WTC11 (cell line): ENCODE measurements around the gene CCDC149. TPM values are rescaled to one million over a fixed set of nuclear protein-coding genes. Genes with fewer than 3 reads are reported as not detected.

ENCODE experiments used
- ATAC-seq: fragments of 200-7000 bp; cut with Tn5 transposase; 2 replicates; pipeline ENCODE4 v1.10.0; 2021; ENCODE audit warnings: mild to moderate bottlenecking, moderate library complexity
- CTCF ChIA-PET: fragments of 300-600 bp; sonication (Branson Sonifier 250); formaldehyde crosslinking; loops from one replicate; lab custom pipeline; 2021; ENCODE audit warnings: antibody characterized with exemption; lab: Charles Lee
- POLR2A ChIA-PET: fragments of 350-600 bp; sonication (Branson Sonifier 250); formaldehyde crosslinking; loops from one replicate; lab custom pipeline; 2021; ENCODE audit warnings: antibody characterized with exemption; lab: Charles Lee
- DNase-seq: peaks from one replicate; pipeline ENCODE4 v3.0.0; 2021; ENCODE audit warnings: low spot score
- H3K27ac Mint-ChIP-seq: 2 replicates; pipeline ENCODE4 v1.8.0; 2021; ENCODE audit warnings: mixed read lengths
- H3K27me3 Mint-ChIP-seq: 2 replicates; pipeline ENCODE4 v1.8.0; 2021; ENCODE audit warnings: low read depth, mild to moderate bottlenecking, moderate library complexity, mixed read lengths
- H3K36me3 Mint-ChIP-seq: 2 replicates; pipeline ENCODE4 v1.8.0; 2021; ENCODE audit warnings: mixed read lengths
- H3K4me1 Mint-ChIP-seq: 2 replicates; pipeline ENCODE4 v1.8.0; 2022; ENCODE audit warnings: mixed read lengths
- H3K4me3 Mint-ChIP-seq: 2 replicates; pipeline ENCODE4 v1.8.0; 2021; ENCODE audit warnings: mild to moderate bottlenecking, moderate library complexity, mixed read lengths
- H3K9me3 Mint-ChIP-seq: 2 replicates; pipeline ENCODE4 v1.8.0; 2021; ENCODE audit warnings: mixed read lengths
- ARID4B ChIP-seq: sonication (generic); formaldehyde crosslinking; IDR thresholded peaks from 2 replicates; pipeline ENCODE4 v1.8.0; 2023; ENCODE audit warnings: missing genetic modification reagents, mild to moderate bottlenecking, borderline replicate concordance
- E2F5 ChIP-seq: sonication (generic); formaldehyde crosslinking; IDR thresholded peaks from 2 replicates; pipeline ENCODE4 v1.8.1; 2022; ENCODE audit warnings: mild to moderate bottlenecking, moderate library complexity, missing genetic modification reagents
- ELF4 ChIP-seq: sonication (generic); formaldehyde crosslinking; IDR thresholded peaks from 2 replicates; pipeline ENCODE4 v1.8.1; 2022; ENCODE audit warnings: low read depth, mild to moderate bottlenecking, moderate library complexity, missing genetic modification reagents
- FOXP1 ChIP-seq: sonication (generic); formaldehyde crosslinking; IDR thresholded peaks from 2 replicates; pipeline ENCODE4 v1.8.0; 2022; ENCODE audit warnings: missing genetic modification reagents, mild to moderate bottlenecking, moderate library complexity, borderline replicate concordance
- FOXP4 ChIP-seq: sonication (generic); formaldehyde crosslinking; IDR thresholded peaks from 2 replicates; pipeline ENCODE4 v1.8.0; 2022; ENCODE audit warnings: mild to moderate bottlenecking, missing genetic modification reagents
- GRHL2 ChIP-seq: fragments of 250-450 bp; sonication (Bioruptor Pico); IDR thresholded peaks from 2 replicates; pipeline ENCODE4 v1.8.0; 2022; ENCODE audit warnings: mild to moderate bottlenecking, moderate library complexity; ENCODE audit not compliant: insufficient replicate concordance, severe bottlenecking
- HMGXB4 ChIP-seq: sonication (generic); formaldehyde crosslinking; IDR thresholded peaks from 2 replicates; pipeline ENCODE4 v1.8.1; 2023; ENCODE audit warnings: mild to moderate bottlenecking, moderate library complexity, missing genetic modification reagents
- MLX ChIP-seq: sonication (generic); formaldehyde crosslinking; IDR thresholded peaks from 2 replicates; pipeline ENCODE4 v1.8.1; 2023; ENCODE audit warnings: mild to moderate bottlenecking, missing genetic modification reagents, moderate library complexity
- NFATC4 ChIP-seq: fragments of 250-450 bp; sonication (Bioruptor Pico); IDR thresholded peaks from 2 replicates; pipeline ENCODE4 v1.9.0; 2021; ENCODE audit warnings: mild to moderate bottlenecking
- PRRX2 ChIP-seq: fragments of 250-450 bp; sonication (Bioruptor Pico); IDR thresholded peaks from 2 replicates; pipeline ENCODE4 v1.8.0; 2021; ENCODE audit warnings: mild to moderate bottlenecking
- RELA ChIP-seq: sonication (generic); formaldehyde crosslinking; IDR thresholded peaks from 2 replicates; pipeline ENCODE4 v1.8.1; 2022; ENCODE audit warnings: missing genetic modification reagents, mild to moderate bottlenecking, borderline replicate concordance
- SP1 ChIP-seq: sonication (generic); formaldehyde crosslinking; conservative IDR thresholded peaks from 2 replicates; pipeline ENCODE4 v1.8.1; 2022; ENCODE audit warnings: missing genetic modification reagents
- ZBTB21 ChIP-seq: sonication (generic); formaldehyde crosslinking; IDR thresholded peaks from 2 replicates; pipeline ENCODE4 v1.8.1; 2023; ENCODE audit warnings: mild to moderate bottlenecking, missing genetic modification reagents, borderline replicate concordance
- ZBTB43 ChIP-seq: sonication (generic); formaldehyde crosslinking; IDR thresholded peaks from 2 replicates; pipeline ENCODE4 v1.8.1; 2023; ENCODE audit warnings: mild to moderate bottlenecking, missing genetic modification reagents
- ZNF263 ChIP-seq: sonication (generic); formaldehyde crosslinking; IDR thresholded peaks from 2 replicates; pipeline ENCODE4 v1.8.1; 2022; ENCODE audit warnings: low read depth, mild to moderate bottlenecking, moderate library complexity, missing genetic modification reagents
- ZNF396 ChIP-seq: fragments of 250-450 bp; sonication (Bioruptor Pico); IDR thresholded peaks from 2 replicates; pipeline ENCODE4 v1.8.0; 2021; ENCODE audit warnings: mild to moderate bottlenecking, moderate library complexity, borderline replicate concordance
- ZNF423 ChIP-seq: fragments of 250-450 bp; sonication (Bioruptor Pico); IDR thresholded peaks from 2 replicates; pipeline ENCODE4 v2.1.2; 2022; ENCODE audit warnings: mild to moderate bottlenecking, moderate library complexity
- ZNF512 ChIP-seq: sonication (generic); formaldehyde crosslinking; IDR thresholded peaks from 2 replicates; pipeline ENCODE4 v1.8.1; 2022; ENCODE audit warnings: missing genetic modification reagents, borderline replicate concordance
- total RNA-seq: library from RNA; stranded (reverse); gene quantifications from 3 replicates; pipeline ENCODE4 v1.2.3, GENCODE V29; 2021

The CCDC149 gene
- total RNA-seq, 1 experiment from 2014 or later: 3.9 TPM

- TF ChIP-seq ARID4B (CRISPR knock-in tag) (no peak), ZNF396 (no peak), ELF4 (CRISPR knock-in tag) (no peak), ZNF512 (CRISPR knock-in tag) (no peak), ZNF423 (CRISPR knock-in tag) (no peak), FOXP1 (CRISPR knock-in tag) (no peak)
These were observed 144.8 kb downstream of the CCDC149 start (continued) for GRCh38 chr4:24768006-24768405.

- no peak overlapping the region for H3K27ac Mint-ChIP-seq
- DNase-seq: no peak
- TF ChIP-seq ZBTB43 (CRISPR knock-in tag) (no peak), ZNF423 (CRISPR knock-in tag) (no peak), GRHL2 (CRISPR knock-in tag) (no peak), MLX (CRISPR knock-in tag) (no peak), NFATC4 (CRISPR knock-in tag) (no peak), RELA (CRISPR knock-in tag) (no peak), FOXP1 (CRISPR knock-in tag) (no peak), ZNF263 (CRISPR knock-in tag) (no peak), PRRX2 (CRISPR knock-in tag) (no peak), SP1 (CRISPR knock-in tag) (no peak), HMGXB4 (no peak), FOXP4 (CRISPR knock-in tag) (no peak), ZBTB21 (CRISPR knock-in tag) (no peak), E2F5 (CRISPR knock-in tag) (no peak)
- TF ChIP-seq, all 79 proteins: peak for 0
- peaks cover 15% of the 10 kb centered on the region for H3K4me1 Mint-ChIP-seq
- ChIA-PET CTCF (interaction anchor here (1.9 kb wide), 1 partner anchor 28 kb away, joined by 10 read pairs; the partner anchor contains the start of gene SOD3), POLR2A (no interaction called here)
- H3K9me3 Mint-ChIP-seq: 0 out of 2 replicates have a peak, but pooled peaks cover 3% of the 10 kb centered on the region
- no peak overlapping the region for H3K4me3 Mint-ChIP-seq
- H3K36me3 Mint-ChIP-seq: no peaks in the 10 kb centered on the region
- ATAC-seq: no peak
- no peaks in the 10 kb centered on the region for H3K27me3 Mint-ChIP-seq
These were observed 147.4 kb downstream of the CCDC149 start for GRCh38 chr4:24765376-24765988.
